ENCODE data around the gene OR2F1. TPM values are rescaled to one million over a fixed set of nuclear protein-coding genes. Genes with fewer than 3 reads are reported as not detected.

The OR2F1 gene
- total RNA-seq, 1 experiment from 2014 or later: not detected

DNA sequence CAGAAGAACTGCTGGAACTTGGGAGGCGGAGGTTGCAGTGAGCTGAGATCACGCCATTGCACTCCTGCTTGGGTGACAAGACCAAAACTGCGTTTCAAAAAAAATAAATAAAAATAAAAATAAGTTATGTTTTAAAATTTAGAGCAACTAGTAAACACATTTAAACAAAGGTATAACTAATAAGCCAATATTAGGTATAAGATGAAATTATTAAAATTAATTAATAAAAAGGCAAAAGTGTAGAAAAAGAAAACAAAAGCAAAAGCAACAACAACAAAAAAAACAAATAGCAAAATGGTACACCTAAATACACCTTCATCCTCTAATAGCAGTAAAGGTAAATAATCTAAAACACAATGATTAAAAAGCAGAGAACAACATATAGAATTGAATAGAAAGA lies 39.3 kb downstream of the OR2F1 start:
- Histone ChIP-seq H3K9me3 (peaks cover 10% of the 10 kb centered on the region), H3K27me3 (replicated peaks; ENCODE audit: control insufficient read depth, insufficient read depth, low read length) (no peaks in the 10 kb centered on the region), H3K4me3 (ENCODE audit: low read depth, low read length) (no peak overlapping the region), H3K36me3 (ENCODE audit: control insufficient read depth, insufficient read depth, low read length) (no peaks in the 10 kb centered on the region), H3K4me1 (no peaks in the 10 kb centered on the region)
- BruUV-seq (replicated peaks): no TSS peak
- TF ChIP-seq, protein P1, sequence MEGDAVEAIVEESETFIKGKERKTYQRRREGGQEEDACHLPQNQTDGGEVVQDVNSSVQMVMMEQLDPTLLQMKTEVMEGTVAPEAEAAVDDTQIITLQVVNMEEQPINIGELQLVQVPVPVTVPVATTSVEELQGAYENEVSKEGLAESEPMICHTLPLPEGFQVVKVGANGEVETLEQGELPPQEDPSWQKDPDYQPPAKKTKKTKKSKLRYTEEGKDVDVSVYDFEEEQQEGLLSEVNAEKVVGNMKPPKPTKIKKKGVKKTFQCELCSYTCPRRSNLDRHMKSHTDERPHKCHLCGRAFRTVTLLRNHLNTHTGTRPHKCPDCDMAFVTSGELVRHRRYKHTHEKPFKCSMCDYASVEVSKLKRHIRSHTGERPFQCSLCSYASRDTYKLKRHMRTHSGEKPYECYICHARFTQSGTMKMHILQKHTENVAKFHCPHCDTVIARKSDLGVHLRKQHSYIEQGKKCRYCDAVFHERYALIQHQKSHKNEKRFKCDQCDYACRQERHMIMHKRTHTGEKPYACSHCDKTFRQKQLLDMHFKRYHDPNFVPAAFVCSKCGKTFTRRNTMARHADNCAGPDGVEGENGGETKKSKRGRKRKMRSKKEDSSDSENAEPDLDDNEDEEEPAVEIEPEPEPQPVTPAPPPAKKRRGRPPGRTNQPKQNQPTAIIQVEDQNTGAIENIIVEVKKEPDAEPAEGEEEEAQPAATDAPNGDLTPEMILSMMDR (IDR thresholded peaks at IDR 0.05; ENCODE audit: insufficient read depth in 1 of 2, low read depth in 1 of 2, low read length in 1 of 2, severe bottlenecking in 1 of 2, unreplicated experiment in 1 of 2): no peak
- intact Hi-C loops (cut with micrococcal nuclease; ENCODE audit: unreplicated experiment): no loop called here
- Mint-ChIP-seq H3K27ac (ENCODE audit: unreplicated experiment) (no peak overlapping the region), H3K4me3 (ENCODE audit: unreplicated experiment) (no peak overlapping the region), H3K9me3 (ENCODE audit: unreplicated experiment) (peaks cover 19% of the 10 kb centered on the region), H3K4me1 (ENCODE audit: low read depth, unreplicated experiment) (no peaks in the 10 kb centered on the region), H3K36me3 (ENCODE audit: insufficient read depth, unreplicated experiment) (no peaks in the 10 kb centered on the region), H3K27me3 (ENCODE audit: insufficient read depth, unreplicated experiment) (no peaks in the 10 kb centered on the region)
- no peak for DNase-seq
- CTCF ChIA-PET: no interaction called here
- POLR2A ChIA-PET: no interaction called here

DNA sequence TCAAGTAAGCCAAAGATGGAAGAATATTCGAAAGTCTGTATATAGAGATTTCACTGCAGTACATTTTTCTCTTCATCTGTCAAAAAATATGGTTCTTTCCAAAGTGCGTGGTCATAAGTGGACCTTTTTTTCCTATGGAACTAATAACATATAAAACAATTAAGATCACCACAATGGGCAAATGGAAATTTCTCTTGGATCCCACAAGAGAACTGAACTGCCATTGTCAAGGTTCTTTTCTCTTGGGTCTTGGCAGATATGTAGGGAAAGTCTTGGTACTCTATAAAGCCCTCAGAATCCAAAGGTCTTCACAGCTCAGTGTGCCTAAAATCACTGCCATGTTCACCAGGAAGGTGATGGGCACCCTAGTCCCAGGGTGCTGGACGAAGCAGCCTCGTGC lies 45.4 kb downstream of the OR2F1 start, which contains the start of gene OR6B1:
OR6B1 (plus strand) TSS at position 301 of the 400 bp plus-strand sequence. CDS start 3,677 bp downstream, outside the sequence.
- intact Hi-C loops (cut with micrococcal nuclease; ENCODE audit: unreplicated experiment): no loop called here
- Histone ChIP-seq H3K4me1 (peaks cover 6% of the 10 kb centered on the region; the same call in 1 of the 2 replicates), H3K36me3 (ENCODE audit: control insufficient read depth, insufficient read depth, low read length) (no peaks in the 10 kb centered on the region), H3K4me3 (ENCODE audit: low read depth, low read length) (no peak within 1 kb of the TSS), H3K27me3 (replicated peaks; ENCODE audit: control insufficient read depth, insufficient read depth, low read length) (no peaks in the 10 kb centered on the region), H3K9me3 (0 out of 2 replicates have a peak, but pooled peaks cover 4% of the 10 kb centered on the region)
- Mint-ChIP-seq H3K36me3 (ENCODE audit: insufficient read depth, unreplicated experiment) (no peaks in the 10 kb centered on the region), H3K27ac (ENCODE audit: unreplicated experiment) (no peak within 1 kb of the TSS), H3K9me3 (ENCODE audit: unreplicated experiment) (peaks cover 12% of the 10 kb centered on the region), H3K4me3 (ENCODE audit: unreplicated experiment) (no peak within 1 kb of the TSS), H3K4me1 (ENCODE audit: low read depth, unreplicated experiment) (peaks cover 7% of the 10 kb centered on the region), H3K27me3 (ENCODE audit: insufficient read depth, unreplicated experiment) (no peaks in the 10 kb centered on the region)
- TF ChIP-seq, protein P1 (IDR thresholded peaks at IDR 0.05; ENCODE audit: insufficient read depth in 1 of 2, low read depth in 1 of 2, low read length in 1 of 2, severe bottlenecking in 1 of 2, unreplicated experiment in 1 of 2): no peak
- POLR2A ChIA-PET: no interaction called here
- BruUV-seq (replicated peaks): no TSS peak
- CTCF ChIA-PET: no interaction called here
- DNase-seq: no peak

DNA sequence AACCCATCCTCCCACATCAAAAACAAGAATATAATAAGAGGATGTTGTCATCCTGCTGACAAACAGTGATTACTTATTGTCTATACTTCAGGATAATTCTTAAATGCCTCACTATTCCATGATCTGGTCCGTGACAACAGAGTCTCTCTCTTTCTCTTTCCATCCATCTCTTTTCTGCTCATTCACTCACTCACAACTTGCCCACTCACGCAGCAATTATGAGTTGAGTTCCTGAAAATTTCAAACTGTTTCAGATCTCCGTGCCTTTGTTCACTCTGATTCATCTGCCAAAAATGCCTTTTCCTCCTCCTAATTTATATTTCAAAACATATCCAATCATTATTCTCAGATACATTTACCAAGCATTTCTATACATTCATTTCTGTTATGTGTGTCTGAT lies 46.9 kb downstream of the OR2F1 start:
- CTCF ChIA-PET: interaction anchor here (0.7 kb wide), 1 partner anchor 10 kb away, joined by 3 read pairs; no protein-coding TSS in a partner anchor
- no peaks in the 10 kb centered on the region for H3K27me3 Mint-ChIP-seq (ENCODE audit: insufficient read depth, unreplicated experiment)
- H3K4me3 Mint-ChIP-seq (ENCODE audit: unreplicated experiment): no peak overlapping the region
- Histone ChIP-seq H3K9me3 (0 out of 2 replicates have a peak, but pooled peaks cover 4% of the 10 kb centered on the region), H3K36me3 (ENCODE audit: control insufficient read depth, insufficient read depth, low read length) (no peaks in the 10 kb centered on the region), H3K4me1 (peaks cover 6% of the 10 kb centered on the region; the same call in 1 of the 2 replicates), H3K4me3 (ENCODE audit: low read depth, low read length) (no peak overlapping the region), H3K27me3 (replicated peaks; ENCODE audit: control insufficient read depth, insufficient read depth, low read length) (no peaks in the 10 kb centered on the region)
- no peaks in the 10 kb centered on the region for H3K36me3 Mint-ChIP-seq (ENCODE audit: insufficient read depth, unreplicated experiment)
- peaks cover 17% of the 10 kb centered on the region for H3K4me1 Mint-ChIP-seq (ENCODE audit: low read depth, unreplicated experiment)
- TF ChIP-seq, protein P1 (IDR thresholded peaks at IDR 0.05; ENCODE audit: insufficient read depth in 1 of 2, low read depth in 1 of 2, low read length in 1 of 2, severe bottlenecking in 1 of 2, unreplicated experiment in 1 of 2): no peak
- H3K9me3 Mint-ChIP-seq (ENCODE audit: unreplicated experiment): peaks cover 22% of the 10 kb centered on the region
- POLR2A ChIA-PET: no interaction called here
- no peak for DNase-seq
- intact Hi-C loops (cut with micrococcal nuclease; ENCODE audit: unreplicated experiment): no loop called here
- BruUV-seq (replicated peaks): no TSS peak
- H3K27ac Mint-ChIP-seq (ENCODE audit: unreplicated experiment): no peak overlapping the region
